Aorta (tissue), 5 donors: Measurements from ENCODE around the gene SAMD11. TPM values are rescaled to one million over a fixed set of nuclear protein-coding genes. Genes with fewer than 3 reads are reported as not detected.

ENCODE experiments used
- ATAC-seq: fragments of 200-7000 bp; cut with Tn5 transposase; one replicate; pipeline ENCODE4 v1.9.1; 2022; ENCODE audit warnings: moderate library complexity; ENCODE audit not compliant: low FRiP score
- DNase-seq, 2 donors: peaks; one replicate each; pipeline ENCODE4 v3.0.0-alpha.2; 2020
- H3K27ac ChIP-seq, 2 donors: one replicate each; pipeline ENCODE4 v1.5.1; 2013; ENCODE audit warnings: low read length in 2 of 2, mild to moderate bottlenecking in 2 of 2, moderate library complexity in 2 of 2, control low read depth in 1 of 2, inconsistent platforms in 1 of 2, low read depth in 1 of 2
- H3K27me3 ChIP-seq, 2 donors: one replicate each; pipeline ENCODE4 v1.6.1; 2013; ENCODE audit warnings: control low read depth in 1 of 2, low read length in 1 of 2, mild to moderate bottlenecking in 1 of 2, moderate library complexity in 1 of 2; ENCODE audit not compliant: insufficient read depth in 2 of 2, control insufficient read depth in 1 of 2
- H3K36me3 ChIP-seq, 2 donors: one replicate each; pipeline ENCODE4 v1.6.1; 2013; ENCODE audit warnings: control low read depth in 1 of 2, low read length in 1 of 2, mild to moderate bottlenecking in 1 of 2; ENCODE audit not compliant: insufficient read depth in 2 of 2, control insufficient read depth in 1 of 2
- H3K4me1 ChIP-seq, 2 donors: one replicate each; pipeline ENCODE4 v1.6.1; 2013; ENCODE audit warnings: low read length in 2 of 2, control low read depth in 1 of 2, mild to moderate bottlenecking in 1 of 2, moderate library complexity in 1 of 2; ENCODE audit not compliant: insufficient read depth in 2 of 2, control insufficient read depth in 1 of 2
- H3K4me3 ChIP-seq, 2 donors: one replicate each; pipeline ENCODE4 v1.5.1; 2013; ENCODE audit warnings: low read length in 2 of 2, control low read depth in 1 of 2, mild to moderate bottlenecking in 1 of 2
- H3K9me3 ChIP-seq: one replicate; pipeline ENCODE4 v1.6.1; 2013; ENCODE audit warnings: mild to moderate bottlenecking, low read length; ENCODE audit not compliant: control insufficient read depth
- WGBS, 2 donors: extraction: QIAGEN DNeasy Blood & Tissue Kit; methylation state at CpG; one replicate each; pipeline ENCODE4 v1.1.7; 2013; 5-methylcytosine and 5-hydroxymethylcytosine counted together
- intact Hi-C, 2 donors: fragments of 100-400 bp; cut with DNase I; formaldehyde crosslinking; loops; one replicate each; pipeline versions ENCODE4 v1.14.2 to v1.15.0; 2022
- polyA plus RNA-seq, 2 donors: library from polyadenylated mRNA; stranded (reverse); fragments of 200-250 nt; gene quantifications; one replicate each; pipeline ENCODE4 v1.2.3, GENCODE V29; 2013
- total RNA-seq, 2 donors: library from RNA; stranded (reverse); fragmentation: NEBNext Ultra II Directional; extraction: Animal tissue kit (Norgen Biotek cat#: 25700); gene quantifications; one replicate each; pipeline ENCODE4 v1.2.1, GENCODE V29; 2021
- donor health status: healthy with polysubstance abuse.
- donor health status: Bipolar disorder and iron deficiency.
- donor health status: DM: no; HTN: no; CAD: no.
- donor health status: DM: no; HTN: no; CAD: no.
- donor health status: DM: yes; HTN: yes; CAD: no.

SAMD11 gene
- total and polyA plus RNA-seq, 4 donors = 2.6 to 44.3 (median 18.6) TPM

DNA sequence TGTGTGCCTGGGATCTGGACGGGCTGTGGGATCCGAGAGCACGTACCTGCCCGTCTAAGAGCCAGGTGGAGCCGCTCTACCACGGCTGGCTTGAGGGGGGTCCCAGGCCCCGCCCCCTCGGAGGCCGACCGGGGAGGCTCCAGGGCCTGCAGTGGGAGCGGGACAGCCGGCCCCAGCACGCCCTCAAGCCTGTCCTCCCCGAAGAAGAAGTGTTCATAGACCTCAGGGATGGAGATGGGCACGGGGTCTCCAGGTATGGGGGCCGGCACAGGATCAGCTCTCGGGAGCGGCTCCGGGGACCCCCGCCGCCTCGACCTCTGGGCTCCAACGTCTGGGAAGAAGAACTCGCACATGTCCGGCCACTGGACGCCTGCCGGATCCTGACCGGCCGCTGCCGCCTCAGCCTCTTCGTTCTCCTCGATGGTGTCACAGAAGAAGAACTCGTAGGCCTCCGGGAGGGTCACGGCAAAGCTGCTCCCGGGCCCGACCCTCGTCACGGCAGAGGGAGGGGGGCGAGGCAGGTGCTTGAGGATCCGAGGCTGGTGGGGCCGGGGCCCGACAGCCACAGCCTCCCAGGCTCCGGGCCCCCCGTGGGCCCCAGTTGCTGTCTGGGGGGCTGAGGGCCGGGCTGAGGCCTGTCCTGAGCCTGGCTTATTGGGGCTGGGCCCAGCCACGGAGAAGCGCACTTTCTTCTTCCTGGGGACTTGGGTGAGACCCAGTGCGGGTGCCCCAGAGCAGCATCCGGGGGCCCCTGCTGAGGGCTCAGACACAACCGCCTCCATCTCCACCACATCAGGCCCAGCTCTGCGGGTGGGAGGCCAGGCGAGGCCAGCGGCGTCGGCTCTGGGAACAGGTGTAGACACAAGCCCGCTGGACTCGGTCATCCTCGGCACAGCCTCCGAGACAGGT, 55.4 kb downstream of the SAMD11 start:
- no peaks in the 10 kb centered on the region for H3K27me3 ChIP-seq
- no peaks in the 10 kb centered on the region for H3K36me3 ChIP-seq
- no peaks in the 10 kb centered on the region for H3K4me1 ChIP-seq
- intact Hi-C loops = no loop called here
- DNase-seq = peak in 1 of 2 donors; percentile 47
- no peak overlapping the region for H3K27ac ChIP-seq
- no peak for ATAC-seq
- WGBS, 2 donors = 91 to 94% methylated on average over 55 to 60 of the region's 60 CpGs
- no peaks in the 10 kb centered on the region for H3K9me3 ChIP-seq
- H3K4me3 ChIP-seq = no peak overlapping the region

DNA sequence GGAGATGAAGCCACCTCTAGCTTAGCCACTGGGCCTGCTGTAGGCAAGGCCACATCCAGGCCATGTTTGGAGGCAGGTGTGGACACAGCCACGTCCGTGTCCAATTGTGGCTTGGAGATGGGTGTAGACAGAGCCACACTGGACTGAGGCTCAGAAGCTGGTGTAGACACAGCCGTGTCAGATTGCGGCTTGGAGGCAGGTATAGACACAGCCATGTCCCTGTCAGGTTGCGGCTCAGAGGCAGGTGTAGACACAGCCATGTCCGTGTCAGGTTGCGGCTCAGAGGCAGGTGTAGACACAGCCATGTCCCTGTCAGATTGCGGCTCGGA, 56.0 kb downstream of the SAMD11 start:
- intact Hi-C loops = loop anchor here (5.0 to 10.0 kb wide), 2 partner anchors 88 to 315 kb away; no protein-coding TSS in a partner anchor
- Histone ChIP-seq H3K27me3 (no peaks in the 10 kb centered on the region), H3K9me3 (no peaks in the 10 kb centered on the region), H3K27ac (no peak overlapping the region), H3K4me1 (no peaks in the 10 kb centered on the region), H3K4me3 (no peak overlapping the region), H3K36me3 (no peaks in the 10 kb centered on the region)
- WGBS, 2 donors = 95% methylated on average over 9 of the region's 9 CpGs
- ATAC-seq (no peak), DNase-seq (no peak)

DNA sequence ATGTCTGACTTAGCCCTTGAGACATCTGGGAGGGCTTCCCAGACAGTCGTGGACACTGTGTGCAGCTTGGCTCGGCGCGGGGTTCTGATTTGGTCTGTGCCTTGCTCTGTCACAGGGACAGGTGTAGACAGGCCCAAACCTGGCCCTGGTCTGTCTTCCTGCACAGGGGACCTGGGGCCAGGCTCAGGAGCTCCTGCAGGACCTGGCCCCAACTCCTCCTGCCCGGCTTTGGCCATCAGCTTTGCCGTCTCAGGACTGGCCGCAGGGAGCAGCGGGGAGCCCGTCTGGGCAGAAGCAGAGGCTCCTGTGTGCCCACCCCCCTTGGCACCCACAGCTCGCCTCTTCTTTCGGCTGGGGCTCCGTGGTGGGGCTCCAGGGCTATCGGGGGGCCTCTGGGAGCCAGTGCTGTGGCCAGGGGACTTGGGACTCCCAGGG, 56.4 kb downstream of the SAMD11 start:
- WGBS, 2 donors = 87% methylated on average over 13 of the region's 13 CpGs
- intact Hi-C loops = loop anchor here (5.0 to 10.0 kb wide), 2 partner anchors 87 to 315 kb away; no protein-coding TSS in a partner anchor
- H3K4me1 ChIP-seq = no peaks in the 10 kb centered on the region
- no peaks in the 10 kb centered on the region for H3K9me3 ChIP-seq
- no peaks in the 10 kb centered on the region for H3K36me3 ChIP-seq
- H3K27me3 ChIP-seq = no peaks in the 10 kb centered on the region
- no peak overlapping the region for H3K4me3 ChIP-seq
- no peak overlapping the region for H3K27ac ChIP-seq
- DNase-seq (peak in 1 of 2 donors; percentile 47), ATAC-seq (no peak)

DNA sequence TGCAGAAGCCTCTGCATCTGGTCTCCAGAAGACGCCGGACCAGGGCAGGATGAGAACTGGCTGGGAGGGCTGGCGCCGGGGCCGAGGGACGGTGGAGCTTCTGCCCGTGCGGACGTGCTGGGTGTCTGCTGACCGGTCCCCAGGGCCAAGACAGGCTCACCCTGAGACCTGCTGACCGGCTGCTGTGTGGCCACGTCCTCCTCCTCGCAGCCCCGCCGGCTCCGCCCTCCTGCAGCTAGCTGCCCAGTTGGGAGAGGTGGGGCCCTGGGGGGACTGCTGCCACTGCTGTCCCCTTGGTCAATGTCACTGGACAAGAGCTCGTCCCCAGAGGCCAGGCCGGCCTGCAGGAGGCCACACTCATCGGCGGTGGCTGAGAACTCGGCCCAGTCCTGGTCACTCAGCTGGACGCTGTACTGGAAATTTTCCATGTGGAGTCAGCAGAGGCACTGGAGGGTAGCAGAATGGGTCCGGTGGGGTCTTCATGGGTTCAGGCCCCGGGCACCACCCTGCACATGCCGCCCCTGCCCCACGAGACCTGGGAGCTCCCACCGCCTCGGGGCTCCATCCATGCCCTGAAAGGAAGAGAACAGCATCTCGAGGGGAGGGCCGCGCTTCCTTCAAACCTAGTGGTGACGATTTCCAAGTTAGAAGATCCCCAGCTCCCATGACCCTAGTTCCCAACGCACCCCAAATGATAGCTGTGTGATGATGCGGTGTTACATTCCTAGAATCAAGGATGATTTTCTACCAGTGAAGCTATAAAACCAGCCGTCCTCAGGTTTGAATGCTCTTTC, 57.1 kb downstream of the SAMD11 start:
- Histone ChIP-seq H3K4me1 (no peaks in the 10 kb centered on the region), H3K27me3 (no peaks in the 10 kb centered on the region), H3K36me3 (no peaks in the 10 kb centered on the region), H3K9me3 (no peaks in the 10 kb centered on the region), H3K27ac (no peak overlapping the region), H3K4me3 (no peak overlapping the region)
- 87 to 90% methylated on average over 35 of the region's 35 CpGs for WGBS, 2 donors
- no peak for ATAC-seq
- intact Hi-C loops = loop anchor here (5.0 to 10.0 kb wide), 2 partner anchors 87 to 314 kb away; no protein-coding TSS in a partner anchor
- DNase-seq = peak in 1 of 2 donors; percentile 38

DNA sequence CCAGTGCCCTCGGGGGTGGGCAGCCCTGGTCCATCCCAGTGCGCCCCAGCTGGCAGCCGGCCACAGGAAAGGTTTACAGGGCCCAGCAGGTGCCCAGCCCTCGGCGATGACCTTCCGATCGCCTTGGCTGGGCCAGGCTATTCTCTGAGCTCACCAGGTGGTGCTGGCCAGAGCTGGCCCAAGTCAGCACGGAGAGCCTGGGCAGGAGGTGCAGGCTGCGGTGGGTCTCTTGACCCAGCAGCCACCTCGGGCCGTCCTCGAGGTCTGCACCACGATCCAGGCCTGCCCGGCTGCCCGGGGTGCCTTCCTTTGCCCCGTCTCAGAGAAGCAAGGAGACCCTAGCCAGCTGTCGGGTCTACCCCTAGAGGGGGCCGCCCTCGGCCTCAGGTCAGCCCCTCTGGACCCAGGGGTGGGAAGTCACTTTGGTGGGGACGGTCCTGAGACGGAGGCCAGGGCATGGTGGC, 57.8 kb downstream of the SAMD11 start:
- no peaks in the 10 kb centered on the region for H3K27me3 ChIP-seq
- peak in 1 of 2 donors; percentile 42 for DNase-seq
- no peaks in the 10 kb centered on the region for H3K36me3 ChIP-seq
- WGBS, 2 donors = 86 to 89% methylated on average over 20 to 21 of the region's 21 CpGs
- intact Hi-C loops = loop anchor here (5.0 to 10.0 kb wide), 2 partner anchors 86 to 313 kb away; no protein-coding TSS in a partner anchor
- H3K4me3 ChIP-seq = no peak overlapping the region
- peak; percentile 20 for ATAC-seq
- H3K27ac ChIP-seq = no peak overlapping the region
- no peaks in the 10 kb centered on the region for H3K4me1 ChIP-seq
- H3K9me3 ChIP-seq = no peaks in the 10 kb centered on the region

DNA sequence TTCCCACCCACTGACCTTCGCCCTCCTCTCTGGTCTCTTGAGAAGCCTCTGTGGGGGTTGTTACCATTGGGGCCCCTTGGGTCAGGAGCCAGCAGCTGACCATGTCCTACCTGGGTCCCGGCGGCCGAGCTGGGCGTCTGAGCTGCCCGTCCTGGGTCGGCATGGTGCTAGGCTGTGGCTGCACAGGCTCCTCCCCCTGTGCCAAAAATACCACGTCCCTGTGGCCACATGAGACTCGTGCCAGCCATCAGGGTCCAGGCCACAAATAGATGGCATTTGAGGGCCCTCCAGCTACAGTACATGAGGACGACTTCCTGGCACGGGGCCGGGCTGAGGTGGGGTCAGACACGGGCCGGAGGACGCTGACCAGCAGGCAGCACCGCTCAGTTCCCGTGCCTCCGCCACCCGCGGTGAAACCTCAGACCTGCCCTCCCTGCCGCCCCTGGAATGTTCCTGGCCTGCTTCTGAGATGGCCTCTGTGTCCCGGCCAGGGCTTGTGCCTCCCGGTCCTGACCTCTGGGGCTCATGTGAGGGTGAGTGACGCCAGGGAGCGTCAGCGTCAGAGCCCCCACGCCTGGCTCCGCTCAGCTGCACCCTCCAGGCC, 58.3 kb downstream of the SAMD11 start, which contains the start of gene PERM1:
PERM1 (minus strand) TSS at position 139 of the 604 bp plus-strand sequence. CDS start 1,064 bp downstream, outside the sequence.
- DNase-seq = peak in 1 of 2 donors; percentile 46
- ATAC-seq = peak; percentile 53
- Histone ChIP-seq H3K27me3 (no peaks in the 10 kb centered on the region), H3K27ac (no peak within 1 kb of the TSS), H3K4me3 (no peak within 1 kb of the TSS), H3K36me3 (no peaks in the 10 kb centered on the region), H3K9me3 (no peaks in the 10 kb centered on the region), H3K4me1 (no peaks in the 10 kb centered on the region)
- 45 to 49% methylated on average over 28 of the region's 28 CpGs for WGBS, 2 donors
- intact Hi-C loops = loop anchor here (5.0 to 10.0 kb wide), 2 partner anchors 85 to 313 kb away; no protein-coding TSS in a partner anchor

DNA sequence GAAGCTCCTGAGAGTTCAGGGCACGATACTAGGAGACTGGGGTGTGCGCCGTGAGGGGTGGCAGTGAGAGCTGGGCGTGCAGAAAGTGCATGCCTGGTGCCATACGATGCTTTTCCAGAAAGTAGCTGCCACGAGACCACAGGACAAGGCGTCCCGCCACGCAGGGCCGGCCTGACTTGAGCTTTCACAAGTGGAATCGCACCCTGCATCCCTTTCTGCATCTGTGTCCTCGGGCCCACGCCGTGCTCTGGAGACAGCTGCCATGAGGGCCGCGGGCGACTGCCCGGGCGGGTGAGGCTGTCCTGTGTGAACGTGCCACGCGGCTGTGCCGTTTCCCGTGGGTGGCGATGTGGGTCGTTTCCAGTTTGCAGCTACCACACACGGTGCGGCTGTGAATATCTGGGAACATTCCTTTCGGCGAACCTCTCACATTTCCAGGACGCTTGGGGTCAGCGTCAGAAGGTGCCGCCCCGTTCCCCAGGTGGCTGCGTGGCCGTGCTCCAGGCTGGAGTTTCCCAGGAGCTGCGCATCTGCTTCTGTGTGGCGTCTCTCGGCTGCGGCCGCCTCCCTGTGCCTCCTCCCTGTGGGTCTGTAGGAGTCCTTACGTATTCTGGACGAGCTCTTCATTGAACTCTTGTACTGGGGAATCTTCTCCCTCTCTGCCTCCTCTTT, 59.2 kb downstream of the SAMD11 start:
- Histone ChIP-seq H3K36me3 (no peaks in the 10 kb centered on the region), H3K27ac (no peak overlapping the region), H3K4me1 (no peaks in the 10 kb centered on the region), H3K9me3 (no peaks in the 10 kb centered on the region), H3K27me3 (no peaks in the 10 kb centered on the region), H3K4me3 (no peak overlapping the region)
- ATAC-seq = no peak
- intact Hi-C loops = loop anchor here (5.0 to 10.0 kb wide), 2 partner anchors 84 to 312 kb away; no protein-coding TSS in a partner anchor
- no peak for DNase-seq
- WGBS, 2 donors = 90 to 92% methylated on average over 43 of the region's 43 CpGs
